GM18861 (cell line): ENCODE data around the gene BOLA3.
"Not testable (repeated sequence)": the region's sequence is repeated elsewhere in the genome, so short reads cannot be mapped to it uniquely, and the experiment has no call there.

Source experiments
- ATAC-seq: cut with Tn5 transposase; IDR thresholded peaks from one replicate; pipeline ENCODE4 v1.9.1; 2021; ENCODE audit not compliant: unreplicated experiment

BOLA3 gene

DNA sequence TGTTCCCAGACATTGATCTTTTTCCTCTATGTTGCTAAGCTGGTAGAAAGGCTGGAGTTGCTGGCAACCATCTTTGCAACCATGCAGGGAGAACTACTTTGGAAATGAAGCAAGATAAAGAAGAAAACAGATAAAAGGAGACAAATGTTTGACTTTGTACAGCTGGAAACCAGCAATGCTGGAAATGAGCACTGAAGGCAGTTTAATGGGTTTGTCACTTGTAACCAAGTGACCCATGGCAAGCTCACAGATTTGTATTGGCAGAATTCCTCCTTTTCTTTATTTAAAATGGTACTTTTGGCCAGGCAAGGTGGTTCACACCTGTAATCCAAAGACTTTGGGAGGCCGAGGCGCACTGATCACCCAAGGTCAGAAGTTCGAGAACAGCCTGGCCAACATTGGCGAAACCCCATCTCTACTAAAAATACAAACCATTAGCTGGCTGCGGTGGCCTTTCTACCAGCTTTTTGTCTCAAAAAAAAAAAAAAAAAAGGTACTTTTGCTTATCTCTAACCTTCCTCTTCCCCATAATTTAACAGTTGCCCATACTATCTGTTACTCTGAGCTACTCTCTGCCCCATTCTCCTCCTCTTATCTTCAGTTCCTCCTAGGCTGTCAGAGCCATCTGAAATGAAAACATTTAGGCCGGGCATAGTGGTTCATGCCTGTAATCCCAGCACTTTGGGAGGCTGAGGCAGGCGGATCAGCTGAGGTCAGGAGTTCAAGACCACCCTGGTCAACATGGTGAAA lies 2.0 kb upstream of the BOLA3 start:
- ATAC-seq, result no peak

DNA sequence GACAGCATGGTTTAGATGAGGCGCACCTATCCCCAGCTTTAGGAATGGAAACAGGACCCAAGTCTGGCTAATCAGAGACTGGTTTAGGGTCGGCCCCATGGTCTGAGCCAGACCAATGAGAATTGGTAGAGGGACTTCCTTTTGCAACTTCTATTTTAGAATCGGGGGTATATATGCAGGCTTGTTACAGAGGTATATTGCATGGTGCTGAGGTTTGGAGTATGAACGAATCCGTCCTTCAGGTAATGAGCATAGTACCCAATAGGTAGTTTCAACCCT lies 1.5 kb upstream of the BOLA3 start:
- no peak for ATAC-seq

DNA sequence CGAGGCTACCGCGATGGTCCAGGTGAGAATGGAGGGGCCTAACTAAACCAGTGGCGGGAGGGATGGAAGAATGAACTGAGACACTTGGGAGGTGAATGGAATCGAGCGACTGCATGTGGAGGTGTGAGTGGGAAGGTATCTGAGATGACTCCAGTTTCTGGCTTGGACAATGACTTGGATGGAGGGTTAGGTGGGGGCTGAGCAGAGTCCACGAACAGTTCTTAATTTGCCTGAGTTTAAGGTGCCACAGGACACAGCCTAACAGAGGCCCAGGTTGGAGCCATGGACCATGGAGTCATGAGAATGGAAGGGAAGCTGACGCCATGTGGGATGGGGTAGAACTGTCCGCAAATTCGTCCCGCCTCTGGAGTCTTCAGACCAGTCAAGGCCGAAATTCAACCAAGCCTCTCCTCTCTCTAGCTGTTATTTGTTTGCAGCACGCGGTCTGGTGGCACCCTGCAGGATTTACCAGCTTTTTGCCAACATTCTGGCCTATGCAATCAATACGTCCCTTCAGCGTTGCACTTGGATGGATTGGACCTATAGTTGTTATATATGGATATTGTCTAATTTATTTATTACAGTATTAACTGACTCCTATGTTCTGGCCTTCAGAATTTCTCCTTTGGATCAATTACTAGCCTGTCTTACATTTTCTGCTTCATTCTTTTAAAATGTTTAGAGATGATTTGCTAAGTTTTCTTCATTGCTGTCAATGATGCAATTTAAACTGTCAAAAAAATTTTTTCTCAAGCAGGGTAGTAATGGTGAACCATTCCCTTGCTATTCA lies 940 bp upstream of the BOLA3 start:
- ATAC-seq, result no peak

DNA sequence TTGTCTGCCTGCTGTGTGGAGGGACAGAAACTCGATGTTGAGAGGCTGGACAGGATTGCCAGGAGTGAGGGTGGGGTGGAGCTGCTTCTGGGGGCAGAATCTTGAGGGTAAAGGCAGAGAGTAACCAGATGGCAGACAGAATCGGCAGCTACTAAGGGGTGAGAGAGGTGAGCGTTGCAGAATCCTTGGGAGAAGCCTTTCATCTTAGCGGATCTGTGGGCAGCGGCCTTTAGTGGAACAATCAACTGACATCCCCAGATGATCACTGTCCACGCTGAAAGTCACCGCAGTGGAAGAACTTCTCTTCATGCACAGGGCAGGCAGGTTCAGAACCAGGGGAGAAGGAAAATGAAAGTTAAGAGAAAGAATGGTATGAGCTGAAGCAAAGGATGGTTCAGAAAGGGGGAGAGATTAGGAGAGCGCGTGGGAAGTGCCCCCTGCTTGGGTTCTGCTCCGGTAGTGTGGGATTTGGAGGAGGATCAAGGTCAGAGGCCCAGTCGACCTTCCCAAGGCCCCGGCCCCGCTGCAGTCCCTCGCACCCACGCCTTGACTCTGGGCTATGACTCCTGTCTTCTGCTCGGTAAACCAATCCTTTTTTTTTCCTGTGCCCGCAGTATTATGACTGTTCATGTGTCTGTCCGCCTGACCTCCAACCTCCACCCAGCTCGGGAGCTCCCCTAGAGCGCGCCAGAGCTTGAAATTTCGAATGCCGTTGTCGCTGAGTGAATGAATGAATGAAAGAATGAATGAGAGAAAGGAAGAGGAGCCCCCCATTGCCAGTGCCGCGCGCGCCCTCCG lies 584 bp downstream of the BOLA3 start:
- peak; percentile 11 for ATAC-seq

DNA sequence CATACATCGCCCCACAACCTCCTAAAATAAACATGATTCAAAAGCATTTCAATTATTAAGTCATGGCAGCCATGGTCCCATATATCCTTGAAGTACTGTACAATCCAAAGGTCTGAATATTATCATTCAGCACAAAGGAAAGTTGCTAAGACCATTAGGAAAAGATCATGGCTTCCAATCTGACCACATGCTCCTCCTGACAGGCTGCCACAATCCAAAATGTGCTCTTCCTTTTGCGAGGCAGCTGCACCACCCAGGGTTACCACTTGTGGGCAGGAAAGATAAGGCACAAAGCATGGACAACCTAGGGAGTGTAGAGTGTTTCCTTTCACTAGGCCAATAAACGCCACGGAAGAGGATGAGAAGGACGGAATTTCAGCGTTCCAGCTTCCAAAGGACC lies 5.4 kb downstream of the BOLA3 start:
- ATAC-seq, result no peak

DNA sequence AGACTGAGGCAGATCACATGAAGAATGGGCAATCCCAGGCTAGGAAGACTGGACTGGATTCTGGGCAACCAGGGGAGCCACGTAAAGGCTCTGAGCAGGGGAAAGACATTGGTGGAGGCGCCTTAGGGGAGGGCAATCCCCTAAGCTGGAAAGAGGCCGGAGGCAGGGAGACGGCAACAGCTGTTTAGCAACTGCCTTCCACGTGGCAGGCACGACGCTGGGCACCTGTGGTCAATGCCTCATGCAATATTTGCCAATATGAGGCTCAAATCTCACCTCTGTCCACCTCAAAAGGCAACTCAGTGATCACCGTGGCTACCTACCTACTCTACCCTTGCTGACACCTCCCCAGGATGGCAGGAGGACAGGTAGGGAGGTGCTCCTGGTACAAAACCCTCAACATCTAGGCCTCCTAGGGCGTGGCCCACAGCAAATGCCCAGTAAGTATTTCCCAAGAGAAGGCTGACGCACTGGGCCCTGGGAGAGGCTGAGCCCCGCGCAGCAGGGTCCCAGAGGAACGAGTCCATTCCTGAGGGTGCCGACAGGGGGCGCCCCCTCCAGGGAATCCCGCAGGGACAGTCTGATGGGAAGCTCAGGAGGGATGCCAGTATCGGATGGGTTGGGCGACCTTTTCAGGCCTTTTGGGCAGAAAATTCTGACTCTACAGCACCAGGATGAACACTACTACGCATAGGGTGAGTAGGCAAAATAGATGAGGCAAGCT lies 8.9 kb downstream of the BOLA3 start:
- no peak for ATAC-seq

DNA sequence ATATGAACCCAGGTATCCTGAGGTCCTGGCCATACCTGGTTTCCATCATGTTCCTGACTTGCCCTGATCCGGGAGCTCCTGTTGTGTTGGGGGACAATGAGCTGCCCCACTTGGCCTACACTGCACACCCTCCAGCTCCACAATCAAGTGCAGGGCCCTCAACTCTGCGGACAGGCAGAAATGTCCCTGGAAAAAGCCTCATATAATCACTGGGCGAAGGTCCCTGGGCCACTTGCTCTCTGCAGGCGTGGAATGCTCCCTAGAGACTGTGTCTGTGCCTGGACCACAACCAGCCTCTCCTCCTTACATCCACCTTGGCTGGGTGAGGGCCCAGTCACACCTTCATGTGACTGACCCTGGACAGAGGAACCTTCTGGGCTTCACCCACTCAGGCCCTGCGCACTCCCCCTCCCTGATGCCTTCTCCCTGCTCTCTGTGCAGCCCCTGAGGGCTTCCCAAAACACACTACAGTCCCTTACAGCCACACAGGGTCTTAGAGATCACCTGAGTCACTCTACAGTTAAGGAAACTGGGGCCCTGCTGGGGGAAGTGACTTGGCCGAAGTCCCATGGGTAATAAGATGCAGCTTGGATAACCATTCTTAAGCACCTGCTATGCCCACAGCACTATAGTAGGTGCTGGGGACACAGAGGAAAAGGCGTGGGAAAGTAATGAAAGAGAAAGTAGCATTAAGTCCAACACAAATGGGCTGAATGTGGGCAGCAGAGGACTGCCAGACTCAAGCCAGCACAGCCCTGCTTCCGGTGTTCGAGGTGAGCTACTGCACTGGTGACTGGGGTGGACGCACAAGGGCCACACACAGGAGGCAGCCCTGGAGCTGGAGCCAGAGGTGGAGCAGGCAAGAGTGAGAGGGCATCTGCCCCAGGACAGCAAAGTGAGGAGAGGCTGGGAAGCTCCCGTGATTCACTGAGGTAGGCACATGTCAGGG lies 9.8 kb downstream of the BOLA3 start:
- ATAC-seq, result no peak

DNA sequence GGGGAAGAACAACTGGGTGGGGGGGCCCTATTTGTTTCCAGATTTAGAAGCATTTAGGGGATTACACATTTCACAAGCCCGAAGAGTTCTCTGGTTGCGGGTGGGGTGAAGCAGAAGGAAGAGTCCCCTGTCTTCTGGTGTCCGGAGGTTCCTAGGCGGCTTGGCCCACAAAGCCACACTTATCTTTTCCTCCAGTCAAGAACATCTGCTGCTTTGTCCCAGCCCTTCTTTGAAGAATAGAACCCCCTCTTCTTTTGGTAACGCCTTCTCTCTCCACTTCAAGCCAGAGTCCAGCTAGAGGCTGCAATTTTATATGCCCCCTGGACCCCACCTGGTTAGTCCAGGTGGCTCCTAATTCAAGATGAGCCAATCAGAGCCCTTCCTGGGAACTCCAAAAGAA lies 15.8 kb downstream of the BOLA3 start:
- no peak for ATAC-seq

DNA sequence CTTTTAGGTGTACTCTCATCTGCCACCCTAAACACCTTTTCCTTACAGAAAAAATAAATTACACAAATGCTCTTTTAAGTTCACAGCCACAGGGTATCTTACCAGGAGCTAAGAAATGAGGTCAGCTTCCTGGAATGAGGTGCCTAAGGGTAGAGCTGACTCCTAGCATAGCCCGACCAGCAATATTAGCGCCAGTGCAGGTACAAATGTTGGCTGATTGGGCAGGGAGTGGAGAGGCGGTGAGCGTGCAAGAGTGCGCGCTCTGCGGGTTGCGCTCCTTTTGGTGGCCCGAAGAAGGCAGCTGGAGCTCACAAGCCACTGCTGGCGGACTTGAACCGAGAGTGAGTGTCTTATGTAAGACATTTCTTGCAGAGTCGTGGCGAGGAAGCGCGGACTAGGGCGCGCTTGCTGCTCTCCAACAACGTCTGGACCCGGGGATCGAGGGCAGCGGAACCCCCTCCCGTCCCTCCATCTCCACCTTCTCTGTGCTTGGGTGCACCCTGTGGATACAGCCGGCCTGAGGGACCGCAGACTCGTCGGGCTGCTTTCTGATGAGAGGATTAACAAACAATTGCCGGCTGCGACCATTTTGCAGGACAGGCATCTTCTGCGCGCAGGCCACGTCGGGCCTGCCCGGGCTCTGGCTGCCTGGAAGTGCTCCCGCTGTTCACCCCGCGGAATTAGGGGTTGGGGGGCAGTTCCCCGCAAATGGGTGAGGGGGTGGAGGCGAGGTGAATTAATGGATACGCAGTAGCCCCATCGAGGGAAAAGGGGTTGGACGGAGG lies 17.3 kb downstream of the BOLA3 start:
- no peak for ATAC-seq

DNA sequence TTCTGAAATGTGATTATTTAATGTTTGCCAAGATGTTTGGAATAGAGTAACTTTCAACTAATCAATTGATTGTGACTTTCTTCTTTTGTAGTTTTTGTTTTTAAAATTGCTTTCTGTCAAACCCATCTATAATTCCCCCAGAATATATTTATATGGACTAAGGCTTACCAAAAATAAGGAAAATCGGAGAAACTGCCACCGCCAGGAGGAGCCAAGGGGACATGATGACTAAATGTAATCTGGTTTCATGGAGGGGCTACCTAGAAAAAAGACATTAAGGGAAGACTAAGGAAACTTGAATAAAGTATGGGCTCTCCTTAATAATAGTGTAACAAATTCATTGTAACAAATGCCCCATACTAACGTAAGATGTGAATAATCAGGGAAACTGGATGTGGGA lies 19.5 kb downstream of the BOLA3 start:
- no peak for ATAC-seq

DNA sequence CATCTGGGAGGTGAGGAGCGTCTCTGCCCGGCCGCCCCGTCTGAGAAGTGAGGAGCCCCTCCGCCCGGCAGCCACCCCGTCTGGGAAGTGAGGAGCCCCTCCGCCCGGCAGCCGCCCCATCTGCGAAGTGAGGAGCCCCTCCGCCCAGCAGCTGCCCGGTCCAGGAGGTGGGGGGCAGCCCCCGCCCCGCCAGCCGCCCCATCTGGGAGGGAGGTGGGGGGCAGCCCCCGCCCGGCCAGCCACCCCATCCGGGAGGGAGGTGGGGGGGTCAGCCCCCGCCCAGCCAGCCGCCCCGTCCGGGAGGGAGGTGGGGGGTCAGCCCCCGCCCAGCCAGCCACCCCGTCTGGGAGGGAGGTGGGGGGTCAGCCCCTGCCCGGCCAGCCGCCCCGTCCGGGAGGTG lies 23.8 kb downstream of the BOLA3 start:
- not testable (repeated sequence) for ATAC-seq

DNA sequence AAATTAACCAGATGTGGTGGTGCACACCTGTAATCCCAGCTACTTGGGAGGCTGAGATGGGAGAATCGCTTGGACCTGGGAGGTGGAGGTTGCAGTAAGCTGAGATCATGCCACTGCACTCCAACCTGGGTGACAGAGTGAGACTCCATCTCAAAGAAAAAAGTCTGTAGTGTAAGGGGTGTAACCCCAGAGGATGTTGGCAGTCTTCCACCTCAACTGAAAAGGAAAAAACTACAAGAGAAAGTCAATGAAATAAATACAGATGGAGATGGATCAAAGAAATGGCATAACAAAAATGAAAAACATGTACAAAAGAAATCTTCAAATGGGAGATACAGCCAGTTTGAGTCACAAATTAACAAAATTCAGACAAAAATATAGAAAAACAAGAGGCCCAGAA lies 25.9 kb downstream of the BOLA3 start:
- not testable (repeated sequence) for ATAC-seq

DNA sequence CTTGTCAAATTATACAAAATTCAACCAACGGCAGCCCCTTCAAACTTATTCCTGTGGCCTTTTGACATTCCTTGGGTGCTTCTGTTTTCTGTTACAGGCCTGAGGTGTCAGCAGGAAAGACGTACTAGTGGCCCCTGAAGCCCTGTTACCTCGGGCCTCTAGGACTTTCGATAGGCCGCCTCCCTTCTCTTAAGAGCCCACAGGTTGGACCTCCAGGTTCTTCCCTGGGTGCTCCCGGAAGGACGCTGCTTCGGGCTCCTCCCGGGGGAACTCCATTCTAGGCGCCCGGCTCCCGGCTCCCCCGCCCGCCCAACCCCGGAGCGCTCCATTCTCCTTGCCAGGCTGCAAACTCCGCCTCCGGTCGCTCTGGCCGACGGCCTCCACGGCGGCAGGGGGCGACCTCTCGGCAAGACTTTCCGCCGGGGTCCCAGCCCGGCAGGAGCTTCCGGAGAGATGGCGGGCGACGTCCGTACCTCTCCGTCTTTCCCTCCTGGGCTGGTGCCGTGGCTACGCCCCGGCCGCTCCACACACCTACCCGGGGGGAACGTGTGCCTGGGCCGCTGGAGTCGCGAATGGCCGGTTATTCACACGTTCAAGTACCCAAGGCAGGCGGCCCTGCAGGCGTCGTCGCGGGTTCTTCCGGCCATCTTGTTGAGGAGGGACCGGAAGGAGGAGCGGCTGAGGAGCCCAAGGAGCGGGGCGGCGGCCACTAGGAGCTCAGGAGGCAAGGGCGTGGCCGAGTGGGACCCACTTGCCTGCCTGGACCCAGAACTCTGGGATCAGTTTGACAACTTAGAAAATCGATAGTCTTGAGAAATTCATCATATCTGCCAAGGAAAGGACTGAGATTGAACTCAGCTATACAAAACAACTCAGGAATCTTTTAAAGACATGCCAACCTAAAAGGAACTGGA lies 27.5 kb downstream of the BOLA3 start:
- peak; percentile 85 for ATAC-seq

DNA sequence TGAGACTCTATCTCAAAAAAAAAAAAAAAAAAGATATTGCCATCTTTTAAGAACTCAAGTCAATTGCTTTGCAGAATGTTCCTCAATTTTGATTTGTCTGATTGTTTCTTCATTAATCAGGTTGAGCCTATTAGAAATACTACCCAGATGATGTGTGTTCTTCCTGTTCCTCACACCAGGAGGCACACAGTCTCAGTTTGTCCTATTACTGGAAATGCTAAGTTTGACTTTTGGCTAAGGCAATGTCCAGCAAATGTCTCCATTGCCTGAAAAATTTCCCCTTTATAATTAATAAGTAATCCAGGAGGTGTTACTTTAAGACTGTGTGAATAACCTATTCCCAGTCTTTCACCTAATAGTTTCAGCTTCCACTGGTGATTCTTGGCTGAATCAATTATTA lies 28.4 kb downstream of the BOLA3 start:
- ATAC-seq, result no peak

DNA sequence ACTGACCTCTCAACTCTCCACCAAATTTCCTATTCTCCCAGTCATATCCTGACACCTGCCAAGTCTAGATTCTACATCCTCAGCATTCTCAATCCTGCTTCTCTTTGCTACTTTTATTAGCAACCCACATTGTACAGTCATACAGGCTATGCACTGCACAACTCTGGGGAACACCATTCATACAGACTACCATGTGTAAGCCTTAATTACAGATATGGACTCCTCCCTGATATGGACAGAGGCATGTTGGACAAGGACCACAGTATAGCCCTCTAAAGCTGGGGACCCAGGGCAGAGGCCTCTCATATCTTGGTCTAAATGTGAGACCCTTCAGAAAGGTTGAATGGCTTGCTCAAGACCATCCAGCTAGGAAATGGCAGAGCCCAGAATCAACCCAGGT lies 36.3 kb downstream of the BOLA3 start:
- no peak for ATAC-seq

DNA sequence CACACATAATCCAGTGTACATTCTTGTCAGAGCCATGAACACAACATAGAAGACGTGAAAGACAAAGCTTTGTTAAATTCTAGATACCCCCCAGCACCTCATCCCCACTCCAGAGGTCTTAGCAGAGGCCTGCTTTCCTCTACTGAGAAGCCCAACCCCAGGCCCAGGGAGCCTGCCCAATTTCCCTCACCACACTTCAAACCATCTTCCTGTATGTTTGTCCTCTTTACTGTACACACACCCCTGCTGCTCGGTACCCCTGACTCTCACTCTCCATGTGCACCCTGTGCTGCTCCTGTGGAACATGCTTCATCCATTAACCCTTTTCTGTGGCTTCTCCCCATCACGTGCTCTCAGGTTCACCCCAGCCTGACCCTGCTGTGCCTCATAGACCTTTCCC lies 37.2 kb downstream of the BOLA3 start:
- ATAC-seq, result no peak

DNA sequence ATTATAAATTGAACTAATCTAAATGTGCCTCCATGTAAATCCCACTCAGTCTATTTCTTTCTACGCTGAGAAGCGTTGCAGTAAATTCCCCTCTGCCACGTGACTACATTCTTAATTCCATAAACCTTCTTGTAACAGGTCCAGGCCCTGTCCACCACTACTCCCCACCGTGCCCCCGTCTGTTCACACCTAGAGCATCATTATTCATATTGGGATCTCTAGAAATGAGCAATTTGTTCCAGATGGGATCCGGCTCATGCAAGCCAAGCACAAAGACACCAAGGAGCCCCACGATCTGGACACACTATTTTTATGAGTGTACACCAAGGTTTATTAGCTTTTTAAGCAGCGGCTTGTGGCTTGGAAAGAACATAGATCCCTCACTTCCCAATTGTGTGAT lies 38.2 kb downstream of the BOLA3 start:
- no peak for ATAC-seq

DNA sequence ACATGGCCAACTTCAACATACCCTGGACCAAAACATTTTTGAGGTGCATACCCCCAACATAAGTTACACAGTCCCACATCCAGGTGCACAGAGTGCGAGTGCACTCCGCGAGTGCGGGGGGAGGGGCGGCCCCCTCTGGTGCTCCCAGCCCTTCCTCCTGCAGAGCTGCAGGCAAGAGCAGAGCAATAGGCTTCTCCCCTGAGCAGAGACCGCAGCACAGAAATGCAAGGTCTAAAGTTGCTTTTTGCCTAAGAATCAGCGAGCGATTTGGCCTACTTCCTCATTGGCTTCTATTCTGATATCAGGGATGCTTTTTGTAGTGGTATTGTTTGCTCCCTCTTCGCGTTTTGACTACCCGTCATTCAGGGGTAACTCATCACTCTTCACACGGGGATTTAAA lies 40.6 kb downstream of the BOLA3 start:
- ATAC-seq, result no peak
